Hypothalamus (tissue), 51 donors: ENCODE data around the gene MEGF6.

ENCODE experiments used
- DNase-seq, 51 donors: peaks; one replicate each; lab custom pipeline; 2025; lab: John Stamatoyannopoulos, UW

Gene MEGF6

DNA sequence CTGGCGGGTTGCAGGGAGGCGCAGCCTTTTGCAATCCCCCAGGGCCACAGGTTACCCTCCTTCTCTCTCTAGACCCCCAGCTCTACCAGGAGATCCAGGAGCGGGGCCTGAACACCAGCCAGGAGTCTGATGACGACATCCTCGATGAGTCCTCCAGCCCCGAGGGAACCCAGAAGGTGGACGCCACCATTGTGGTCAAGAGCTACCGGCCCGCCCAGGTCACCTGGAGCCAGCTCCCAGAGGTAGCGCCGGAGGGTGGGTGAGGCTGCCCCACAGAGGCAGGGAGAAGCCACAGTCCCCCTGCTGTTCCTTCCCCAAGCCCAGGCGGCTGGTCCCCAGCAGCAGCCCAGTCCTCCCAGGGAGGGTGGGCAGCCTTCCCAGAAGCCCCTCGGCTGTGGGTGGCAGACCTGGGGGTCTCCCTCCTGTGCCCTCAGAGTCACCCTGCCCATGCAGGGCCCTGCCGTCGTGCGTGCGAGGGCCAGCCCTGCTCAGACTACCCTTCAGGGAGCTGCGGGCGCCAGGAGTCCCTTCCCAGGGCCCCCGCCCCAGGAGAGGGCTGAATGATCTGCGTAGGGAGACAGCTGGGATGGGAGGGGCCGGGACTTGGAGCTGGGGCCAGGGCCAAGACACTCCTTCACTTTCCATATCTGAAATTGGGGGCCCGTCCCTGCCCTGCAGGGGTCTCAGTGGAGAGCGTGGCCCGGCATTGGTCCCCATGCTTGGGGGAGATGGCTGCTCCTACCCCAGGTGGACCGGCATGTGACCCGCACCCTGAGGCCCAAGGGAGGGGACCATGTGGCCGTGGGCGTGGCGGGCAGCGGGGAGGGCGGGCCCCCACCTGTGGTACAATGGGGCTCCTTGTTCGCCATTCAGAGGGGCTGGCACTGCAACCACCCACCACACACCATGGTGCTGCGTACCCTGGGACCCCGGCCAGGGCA is 143.9 kb downstream of the MEGF6 start:
- DNase-seq = no peak

- no peak for DNase-seq
These were observed 144.8 kb downstream of the MEGF6 start for GRCh38 chr1:3466366-3467075.

GRCh38 chr1:3465935-3466321 is 145.4 kb downstream of the MEGF6 start:
- no peak for DNase-seq

GRCh38 chr1:3465091-3465934 is 146.0 kb downstream of the MEGF6 start:
- no peak for DNase-seq

- DNase-seq = no peak
These were observed 146.7 kb downstream of the MEGF6 start for GRCh38 chr1:3464649-3465025.

GRCh38 chr1:3463891-3464648 is 147.2 kb downstream of the MEGF6 start:
- DNase-seq = no peak

- no peak for DNase-seq
These were observed 147.9 kb downstream of the MEGF6 start for GRCh38 chr1:3463408-3463863.

DNA sequence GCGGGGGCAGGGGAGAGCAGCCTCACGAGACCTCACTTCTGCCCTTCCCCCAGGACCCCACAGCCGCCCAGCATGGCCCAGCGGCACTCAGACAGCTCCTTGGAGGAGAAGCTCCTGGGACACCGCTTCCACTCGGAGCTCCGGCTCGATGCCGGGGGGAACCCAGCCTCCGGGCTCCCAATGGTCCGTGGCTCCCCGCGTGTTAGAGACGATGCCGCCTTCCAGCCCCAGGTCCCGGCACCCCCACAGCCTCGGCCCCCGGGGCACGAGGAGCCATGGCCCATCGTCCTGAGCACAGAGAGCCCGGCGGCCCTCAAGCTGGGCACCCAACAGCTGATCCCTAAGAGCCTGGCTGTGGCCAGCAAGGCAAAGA is 148.3 kb downstream of the MEGF6 start:
- no peak for DNase-seq

DNA sequence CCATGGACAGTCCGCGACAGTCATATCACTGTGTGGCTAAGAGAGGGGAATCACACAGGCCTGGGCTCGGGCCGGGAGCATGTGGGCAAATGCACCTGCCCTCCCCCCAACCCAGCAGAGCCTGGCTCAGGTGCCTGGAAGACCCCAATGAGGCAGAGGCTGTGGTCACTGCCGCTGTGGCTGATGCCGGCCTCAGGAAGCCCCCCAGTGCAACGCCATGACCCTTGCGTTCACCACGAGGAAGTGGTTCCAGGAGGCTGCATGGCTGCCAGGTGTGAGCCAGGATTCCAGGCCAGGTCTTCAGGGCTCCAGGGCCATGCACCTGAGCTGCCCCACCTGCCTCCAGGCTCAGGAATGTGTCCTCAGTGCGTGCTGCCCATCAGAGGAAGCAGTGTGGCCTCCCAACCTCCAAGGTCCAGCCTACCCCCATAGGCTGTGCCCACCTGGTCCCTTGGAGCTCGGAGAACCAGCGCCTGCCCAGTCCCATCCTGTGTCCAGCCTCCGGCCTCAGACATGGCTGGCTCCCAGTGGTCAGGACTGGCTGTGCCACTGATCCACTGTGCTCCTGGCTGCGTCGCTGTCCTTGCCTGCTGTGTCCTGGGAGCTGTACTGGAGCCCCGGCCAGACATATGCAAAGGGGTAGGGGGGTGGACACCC is 148.8 kb downstream of the MEGF6 start:
- no peak for DNase-seq

GRCh38 chr1:3461934-3462275 is 149.4 kb downstream of the MEGF6 start:
- no peak for DNase-seq

DNA sequence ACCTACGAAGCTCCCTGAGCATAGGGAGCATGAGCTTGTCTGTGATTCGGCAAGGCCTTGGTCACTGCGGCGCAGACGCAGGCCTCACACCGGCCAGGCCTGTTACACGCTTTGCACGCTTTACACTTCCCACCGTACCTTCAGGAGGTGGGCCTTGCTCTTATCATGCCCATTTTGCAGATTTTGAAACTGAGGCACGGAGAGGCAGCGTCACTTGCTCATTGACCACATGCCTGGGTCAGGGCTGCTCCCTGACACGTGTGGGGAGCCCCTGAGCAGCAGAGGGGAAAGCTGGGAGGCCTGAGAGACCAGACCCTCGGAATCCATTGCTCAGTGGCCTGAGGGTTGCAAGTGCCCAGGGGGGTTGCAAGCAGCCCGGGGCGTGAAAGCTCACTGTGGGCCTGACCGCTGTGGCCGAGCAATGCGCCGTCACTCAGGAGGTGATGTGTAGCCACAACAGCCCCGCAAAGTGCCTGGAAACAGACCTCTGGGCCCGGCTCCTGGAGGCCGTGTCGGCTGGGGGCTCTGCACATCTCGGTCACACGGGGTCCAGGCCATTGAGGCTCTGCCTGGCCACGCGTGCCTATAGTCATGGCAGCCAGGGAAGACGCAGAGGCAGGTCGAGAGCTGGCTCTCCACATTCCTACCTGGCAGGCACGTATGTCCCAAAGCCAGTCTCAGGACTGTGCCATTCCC is 149.9 kb downstream of the MEGF6 start:
- DNase-seq = no peak

- no peak for DNase-seq
These were observed 150.6 kb downstream of the MEGF6 start for GRCh38 chr1:3460672-3461131.

DNA sequence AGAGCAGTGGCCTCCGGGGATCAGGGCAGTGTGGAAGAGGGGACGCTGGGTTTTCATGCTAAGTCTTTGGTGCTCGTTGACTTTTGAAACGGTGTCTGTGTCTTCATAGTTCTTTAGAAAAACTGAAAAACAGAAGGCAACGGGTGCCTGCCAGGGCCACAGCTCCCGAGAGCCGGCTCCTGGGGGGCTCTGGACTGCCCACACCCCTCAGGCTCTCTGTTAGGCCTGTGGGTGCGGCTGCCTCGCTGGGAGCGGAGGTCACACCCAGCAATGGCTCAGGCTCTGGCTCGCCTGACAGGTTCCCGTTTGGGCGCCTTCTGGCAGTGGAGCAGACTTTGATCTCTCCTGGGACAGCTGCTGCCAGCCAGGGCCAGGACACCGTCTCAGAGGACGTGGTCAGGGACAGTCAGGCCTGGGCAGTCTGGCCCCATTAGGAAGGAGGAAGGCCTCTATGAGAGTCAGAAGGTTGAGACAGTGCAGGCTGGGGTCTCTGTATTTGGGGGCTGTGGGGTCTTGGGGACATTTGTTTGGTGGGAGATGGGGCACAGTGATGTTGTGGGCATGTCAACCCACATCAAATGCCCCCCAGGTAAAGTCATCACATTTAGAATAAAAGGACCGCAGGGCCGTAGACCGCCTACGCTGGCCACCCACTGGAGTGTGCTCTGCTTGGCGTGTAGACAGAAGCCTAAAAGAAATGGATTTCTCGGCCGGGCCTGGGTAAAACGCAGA is 151.2 kb downstream of the MEGF6 start:
- no peak for DNase-seq

GRCh38 chr1:3459051-3459908 is 152.0 kb downstream of the MEGF6 start:
- no peak for DNase-seq

DNA sequence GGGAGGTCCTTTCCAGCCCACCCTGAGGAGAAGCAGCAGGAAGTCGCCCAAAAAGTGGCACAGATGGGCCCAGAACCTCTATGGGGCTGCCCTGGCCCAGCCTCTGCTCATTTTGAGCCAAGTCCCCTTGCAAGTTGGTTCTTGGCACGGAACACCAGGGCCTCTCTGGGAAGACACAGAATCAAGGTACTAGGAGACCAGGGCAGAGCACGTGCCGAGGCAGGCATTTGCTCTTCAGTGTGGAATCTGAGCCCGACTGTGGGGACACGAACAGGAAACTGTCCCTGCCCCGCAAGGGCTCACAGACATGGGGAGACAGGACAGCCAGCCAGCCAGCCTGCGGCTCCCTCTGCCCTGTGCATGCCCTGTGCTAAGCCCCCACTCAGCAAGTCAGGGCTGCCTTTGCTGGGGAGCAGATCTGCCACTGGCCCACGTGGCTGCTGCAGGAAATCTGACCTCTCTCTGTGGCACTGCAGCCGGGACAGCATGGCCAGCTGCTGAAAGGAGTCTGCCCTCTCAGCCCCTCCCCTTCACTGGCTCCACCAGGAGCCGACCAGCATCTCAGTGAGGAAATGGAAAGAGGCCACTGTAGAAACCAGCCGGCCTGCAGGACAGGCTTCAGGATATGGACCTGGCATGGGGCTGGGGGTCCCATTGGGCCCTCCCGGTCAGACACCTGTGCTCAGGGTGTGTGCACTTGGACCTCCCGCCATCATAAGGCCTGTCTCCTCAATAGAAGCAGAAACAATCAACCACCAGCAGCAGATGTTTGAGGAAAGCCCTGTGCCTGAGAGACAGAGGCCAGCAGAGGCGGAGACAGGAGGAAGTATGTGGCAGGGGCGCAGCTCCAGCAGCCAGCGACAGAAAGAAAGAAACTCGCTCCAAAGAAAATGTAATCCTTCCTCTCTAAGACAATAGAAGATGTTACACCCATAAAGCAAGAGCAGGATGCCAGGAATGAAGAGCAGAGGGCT is 153.1 kb downstream of the MEGF6 start:
- DNase-seq = peak in 17 of 51 donors; percentile 16 to 71 (median 40)
